Stimulated activated CD8-positive, alpha-beta memory T cell treated with anti-CD3 and anti-CD28 coated beads, Interleukin-15, amount 100 ng/mL, for 1 hour (primary cell): Measurements from ENCODE around the gene TFEB.

Experiments used
- DNase-seq: peaks from one replicate; pipeline ENCODE4 v3.0.0-alpha.2; 2020; ENCODE audit warnings: low read depth

TFEB gene

DNA sequence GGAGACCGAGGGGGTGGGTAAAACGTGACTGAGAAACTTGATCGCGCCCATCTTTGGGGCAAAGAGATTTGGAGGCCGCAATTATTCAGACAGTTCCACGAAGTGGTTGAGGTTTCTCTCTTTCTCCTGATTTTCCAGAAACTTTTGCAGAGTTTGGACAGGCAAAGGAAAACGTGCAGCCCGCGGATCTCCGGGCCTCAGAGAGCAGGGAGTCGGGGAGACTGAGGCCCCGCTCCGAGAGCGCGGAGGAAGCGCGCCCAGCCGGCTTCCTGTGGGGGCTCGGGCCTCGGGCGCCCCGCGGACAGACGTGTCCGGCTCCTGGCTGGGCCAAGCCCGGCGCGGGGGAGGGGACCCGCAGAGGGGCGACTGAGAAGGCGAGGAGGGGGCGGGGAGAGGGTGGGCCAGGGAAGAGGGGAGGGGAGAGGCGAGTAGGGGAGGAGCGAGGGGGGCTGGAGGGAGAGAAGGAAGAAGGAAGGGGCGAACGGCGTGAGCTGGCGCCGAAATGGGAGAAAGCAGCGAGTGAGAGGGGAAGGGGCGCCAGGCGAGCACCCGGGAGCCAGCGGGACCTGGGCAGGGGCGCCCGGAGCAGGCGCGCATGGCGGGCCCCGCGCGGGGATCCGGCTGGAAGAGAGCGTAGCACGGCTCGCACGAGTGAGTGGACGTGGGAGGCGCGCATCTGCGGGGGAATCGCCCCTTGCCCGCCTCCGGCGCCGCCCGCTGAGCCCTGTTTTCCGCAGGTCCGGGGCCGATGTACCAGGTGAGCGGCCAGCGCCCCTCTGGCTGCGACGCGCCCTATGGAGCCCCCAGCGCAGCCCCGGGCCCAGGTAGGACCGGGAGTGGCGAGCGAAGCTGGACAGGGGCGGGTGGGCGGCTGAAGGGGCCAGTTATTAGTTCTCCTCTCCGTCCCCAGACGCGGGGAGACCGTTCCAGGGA lies 97.1 kb downstream of the TFEB start, which contains the start of gene MDFI:
MDFI (plus strand) TSS at position 467 of the 933 bp plus-strand sequence; CDS start at position 749, 282 bp downstream.
- DNase-seq = no peak

DNA sequence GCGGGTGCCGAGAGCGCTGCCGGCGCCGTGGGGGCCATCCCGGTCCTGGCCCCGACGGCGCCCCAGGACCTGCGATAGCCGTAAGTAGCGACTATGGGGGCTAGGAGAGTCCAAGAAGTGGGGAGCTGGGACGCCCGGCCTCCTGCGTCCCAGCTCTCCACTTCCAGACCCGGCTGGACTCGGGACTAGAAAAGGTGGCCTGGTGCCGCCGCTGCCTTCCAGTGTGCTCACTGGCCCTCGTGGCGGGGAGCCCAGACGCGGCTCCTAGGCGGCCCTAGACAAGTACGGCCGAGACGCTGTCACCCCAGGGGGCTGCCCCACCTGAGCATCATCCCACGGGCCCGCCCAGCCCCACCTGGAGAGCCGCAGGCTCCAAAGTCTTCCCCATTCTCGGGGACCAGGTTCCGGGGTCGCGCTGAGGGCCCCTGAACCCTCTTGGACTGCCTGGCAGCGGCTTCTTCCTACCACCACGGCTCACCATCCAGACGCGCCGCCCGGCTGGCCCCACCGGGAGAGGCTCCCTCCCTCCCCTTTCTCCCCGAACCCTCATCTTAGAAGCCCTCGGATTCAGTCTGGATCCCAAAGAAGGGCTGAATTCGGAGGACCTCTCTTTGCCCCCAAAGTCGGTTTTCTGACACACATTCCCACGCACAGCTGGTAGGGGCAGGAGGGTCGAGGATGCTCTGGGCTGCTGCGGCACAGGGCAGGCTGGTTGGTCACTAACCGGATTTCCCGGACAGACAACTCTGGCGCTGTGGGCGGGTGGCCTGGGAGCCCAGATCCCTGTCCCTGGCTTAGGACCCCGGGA lies 98.0 kb downstream of the TFEB start:
- DNase-seq = no peak

DNA sequence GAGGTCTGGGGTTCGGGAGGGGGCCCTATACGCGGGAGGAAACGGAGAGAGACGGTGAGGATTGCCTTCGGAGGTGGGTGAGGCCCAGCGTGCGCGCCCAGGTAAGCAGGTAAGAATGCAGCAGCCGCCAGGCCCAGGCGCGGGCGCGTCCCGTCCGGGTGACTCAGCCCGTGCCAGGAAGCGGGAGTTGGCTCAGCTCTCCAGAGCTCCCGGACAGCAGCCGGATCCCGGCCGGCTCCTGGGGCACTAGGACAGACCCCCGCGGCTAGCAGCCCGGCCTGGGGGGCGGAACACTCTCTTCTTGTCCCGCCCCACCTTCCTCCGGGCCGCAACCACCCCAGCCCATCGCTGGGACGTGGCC lies 98.6 kb downstream of the TFEB start:
- no peak for DNase-seq

DNA sequence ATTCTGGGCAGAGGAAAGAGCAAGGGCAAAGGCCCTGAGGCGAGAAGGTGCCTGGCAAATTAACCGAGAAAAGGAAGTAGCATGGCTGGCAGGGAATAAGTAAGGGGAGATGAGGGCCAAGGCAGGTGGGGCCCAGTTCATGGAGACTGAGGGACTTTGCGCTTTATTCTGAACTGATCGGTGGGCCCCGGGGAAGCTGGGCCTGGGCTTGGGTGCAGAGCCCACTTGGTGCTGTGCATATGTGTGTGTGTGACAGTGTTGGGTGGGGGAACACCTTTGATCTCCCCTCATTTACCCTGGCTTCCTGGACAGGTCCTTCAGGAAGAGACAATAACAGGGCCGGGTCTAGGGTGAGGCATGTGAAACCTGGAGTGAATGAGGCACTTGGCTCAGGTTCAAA lies 100.0 kb downstream of the TFEB start:
- no peak for DNase-seq

DNA sequence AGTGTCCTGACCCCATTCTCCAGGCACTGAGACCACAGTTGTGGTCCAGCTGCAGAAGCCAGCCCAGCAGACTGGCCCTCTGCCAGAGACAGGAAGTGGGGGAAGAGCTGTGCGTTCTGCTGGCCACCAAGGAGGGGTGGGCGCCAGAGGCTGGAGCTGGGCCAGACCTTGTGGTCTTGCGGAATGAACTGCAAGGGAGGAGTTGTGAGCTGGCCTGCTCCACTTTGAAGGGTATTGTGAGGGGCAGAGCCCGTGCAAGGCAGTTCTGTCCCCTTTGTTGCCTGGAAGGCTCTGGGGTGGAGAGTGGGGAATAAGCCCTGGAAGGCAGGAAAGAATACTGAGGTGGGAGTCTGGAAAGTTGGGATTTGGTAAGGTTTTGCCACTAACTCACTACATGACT lies 100.8 kb downstream of the TFEB start:
- no peak for DNase-seq
